Colonic mucosa (tissue), 4 donors: ENCODE data around the gene ISM1. TPM values are rescaled to one million over a fixed set of nuclear protein-coding genes. Genes with fewer than 3 reads are reported as not detected.

Experiments used
- DNase-seq: peaks from one replicate; pipeline ENCODE4 v3.0.0-alpha.2; 2020
- H3K27ac ChIP-seq: fragments of 200-600 bp; one replicate; pipeline ENCODE4 v1.8.0; 2021
- H3K27me3 ChIP-seq: fragments of 200-600 bp; one replicate; pipeline ENCODE4 v1.8.0; 2021
- H3K36me3 ChIP-seq: fragments of 200-600 bp; one replicate; pipeline ENCODE4 v1.8.0; 2021
- H3K4me1 ChIP-seq: fragments of 200-600 bp; one replicate; pipeline ENCODE4 v1.8.0; 2021; ENCODE audit warnings: mild to moderate bottlenecking
- H3K4me3 ChIP-seq: fragments of 200-600 bp; one replicate; pipeline ENCODE4 v1.8.0; 2021
- H3K9ac ChIP-seq, 2 donors: one replicate each; pipeline ENCODE4 v1.7.0; 2013; ENCODE audit warnings: control low read depth in 2 of 2, low read depth in 2 of 2, low read length in 2 of 2
- H3K9me3 ChIP-seq: fragments of 200-600 bp; one replicate; pipeline ENCODE4 v1.8.0; 2021
- intact Hi-C: fragments of 100-400 bp; cut with DNase I; formaldehyde crosslinking; loops from one replicate; pipeline ENCODE4 v1.14.1; 2022
- total RNA-seq, 2 donors: library from RNA; stranded (reverse); fragmentation: NEBNext Ultra II Directional in 1 of 2; extraction: Animal tissue kit (Norgen Biotek cat#: 25700) in 1 of 2; gene quantifications; one replicate each; pipeline ENCODE4 v1.2.1, GENCODE V29; 2021
- TF ChIP-seq, protein P1 (sequence below): fragments of 200-600 bp; IDR thresholded peaks from one replicate; pipeline ENCODE4 v1.8.0; 2022; ENCODE audit warnings: antibody characterized with exemption, mild to moderate bottlenecking
- donor health status: healthy.
- donor health status: DM: no; HTN: no; CAD: no.
- donor health status: DM: no; HTN: no; CAD: no.

Gene ISM1
- total RNA-seq, 2 donors from 2014 or later = 0.42 TPM; not detected in 1

- H3K4me1 ChIP-seq = no peaks in the 10 kb centered on the region
- no peak overlapping the region for H3K9ac ChIP-seq
- H3K4me3 ChIP-seq = no peak overlapping the region
- H3K36me3 ChIP-seq = no peaks in the 10 kb centered on the region
- TF ChIP-seq, protein P1, sequence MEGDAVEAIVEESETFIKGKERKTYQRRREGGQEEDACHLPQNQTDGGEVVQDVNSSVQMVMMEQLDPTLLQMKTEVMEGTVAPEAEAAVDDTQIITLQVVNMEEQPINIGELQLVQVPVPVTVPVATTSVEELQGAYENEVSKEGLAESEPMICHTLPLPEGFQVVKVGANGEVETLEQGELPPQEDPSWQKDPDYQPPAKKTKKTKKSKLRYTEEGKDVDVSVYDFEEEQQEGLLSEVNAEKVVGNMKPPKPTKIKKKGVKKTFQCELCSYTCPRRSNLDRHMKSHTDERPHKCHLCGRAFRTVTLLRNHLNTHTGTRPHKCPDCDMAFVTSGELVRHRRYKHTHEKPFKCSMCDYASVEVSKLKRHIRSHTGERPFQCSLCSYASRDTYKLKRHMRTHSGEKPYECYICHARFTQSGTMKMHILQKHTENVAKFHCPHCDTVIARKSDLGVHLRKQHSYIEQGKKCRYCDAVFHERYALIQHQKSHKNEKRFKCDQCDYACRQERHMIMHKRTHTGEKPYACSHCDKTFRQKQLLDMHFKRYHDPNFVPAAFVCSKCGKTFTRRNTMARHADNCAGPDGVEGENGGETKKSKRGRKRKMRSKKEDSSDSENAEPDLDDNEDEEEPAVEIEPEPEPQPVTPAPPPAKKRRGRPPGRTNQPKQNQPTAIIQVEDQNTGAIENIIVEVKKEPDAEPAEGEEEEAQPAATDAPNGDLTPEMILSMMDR = no peak
- no peaks in the 10 kb centered on the region for H3K27me3 ChIP-seq
- H3K9me3 ChIP-seq = no peaks in the 10 kb centered on the region
- DNase-seq = no peak
- H3K27ac ChIP-seq = no peak overlapping the region
- intact Hi-C loops = no loop called here
These were observed 29.2 kb downstream of the ISM1 start for GRCh38 chr20:13250251-13250650.

DNA sequence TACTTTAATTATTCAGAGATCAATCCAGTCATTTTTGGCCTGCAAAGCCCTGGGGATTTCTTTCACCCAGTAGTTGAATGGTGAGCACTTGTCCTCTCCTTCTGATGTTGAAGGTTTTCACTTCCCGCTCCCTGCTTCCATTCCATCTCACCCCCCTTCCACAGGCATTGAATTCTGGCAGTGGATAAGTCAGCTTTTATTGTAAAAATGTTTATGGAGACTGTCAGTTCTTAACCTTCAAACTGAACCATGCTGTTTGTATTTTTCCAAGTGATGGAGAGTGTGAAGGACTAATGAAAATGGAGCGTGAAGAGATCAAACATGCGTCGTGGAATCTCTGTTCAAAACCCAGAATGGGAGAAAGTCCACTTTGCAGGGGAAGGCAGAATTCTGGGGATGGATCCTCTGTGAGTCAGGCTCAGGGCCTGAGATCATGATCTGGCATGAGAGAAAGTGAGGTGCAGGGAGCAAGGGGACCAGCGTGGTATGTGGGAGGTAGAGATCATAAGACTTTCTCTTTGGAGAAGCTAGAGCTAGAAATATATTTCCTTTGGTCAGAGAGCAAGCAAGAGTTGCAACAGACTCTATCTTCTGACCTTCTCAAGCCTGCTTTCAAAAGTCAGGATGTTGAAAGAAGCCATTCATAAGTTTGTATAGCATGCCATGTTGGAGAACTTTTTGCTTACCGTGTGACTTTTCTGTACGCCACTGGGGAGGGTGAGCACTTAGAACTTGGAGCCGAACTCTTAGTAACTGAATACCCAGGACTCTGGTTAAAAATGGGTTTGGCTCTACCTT lies 30.2 kb downstream of the ISM1 start:
- Histone ChIP-seq H3K4me3 (no peak overlapping the region), H3K27ac (no peak overlapping the region), H3K4me1 (no peaks in the 10 kb centered on the region), H3K9ac (no peak overlapping the region), H3K27me3 (no peaks in the 10 kb centered on the region), H3K9me3 (no peaks in the 10 kb centered on the region), H3K36me3 (no peaks in the 10 kb centered on the region)
- intact Hi-C loops = no loop called here
- TF ChIP-seq, protein P1 = no peak
- DNase-seq = no peak

DNA sequence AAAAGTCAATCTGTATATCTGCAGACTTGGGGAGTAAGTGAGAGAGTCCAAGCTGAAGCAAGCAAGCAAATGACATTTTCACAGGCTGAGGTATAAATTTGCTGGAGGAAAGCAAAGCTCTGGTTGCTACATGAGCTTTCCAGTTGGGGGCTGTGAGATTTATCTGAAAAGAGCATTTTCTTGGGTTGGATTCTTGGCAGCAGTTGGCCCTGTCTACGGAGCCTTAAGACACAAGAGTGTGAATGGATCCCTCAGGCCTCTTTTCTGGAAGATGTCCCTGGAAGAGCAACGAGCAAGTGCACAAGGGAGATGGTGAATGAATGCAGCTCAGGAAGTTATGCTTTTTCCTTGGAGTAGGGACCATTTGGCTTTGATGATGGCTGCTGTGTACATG lies 30.8 kb downstream of the ISM1 start:
- no peaks in the 10 kb centered on the region for H3K27me3 ChIP-seq
- DNase-seq = no peak
- H3K4me1 ChIP-seq = no peaks in the 10 kb centered on the region
- intact Hi-C loops = no loop called here
- no peaks in the 10 kb centered on the region for H3K9me3 ChIP-seq
- TF ChIP-seq, protein P1 = no peak
- H3K9ac ChIP-seq = no peak overlapping the region
- H3K27ac ChIP-seq = no peak overlapping the region
- no peak overlapping the region for H3K4me3 ChIP-seq
- H3K36me3 ChIP-seq = no peaks in the 10 kb centered on the region

- Histone ChIP-seq H3K4me1 (no peaks in the 10 kb centered on the region), H3K9ac (no peak overlapping the region), H3K27ac (no peak overlapping the region), H3K9me3 (no peaks in the 10 kb centered on the region), H3K36me3 (no peaks in the 10 kb centered on the region), H3K4me3 (no peak overlapping the region), H3K27me3 (no peaks in the 10 kb centered on the region)
- DNase-seq = no peak
- TF ChIP-seq, protein P1 = no peak
- intact Hi-C loops = no loop called here
These were observed 34.3 kb downstream of the ISM1 start for GRCh38 chr20:13255356-13255755.

GRCh38 chr20:13256606-13257005 lies 35.5 kb downstream of the ISM1 start:
- H3K4me1 ChIP-seq = no peaks in the 10 kb centered on the region
- intact Hi-C loops = no loop called here
- H3K27ac ChIP-seq = no peak overlapping the region
- H3K4me3 ChIP-seq = no peak overlapping the region
- DNase-seq = no peak
- H3K27me3 ChIP-seq = no peaks in the 10 kb centered on the region
- no peaks in the 10 kb centered on the region for H3K9me3 ChIP-seq
- TF ChIP-seq, protein P1 = no peak
- H3K9ac ChIP-seq = no peak overlapping the region
- H3K36me3 ChIP-seq = no peaks in the 10 kb centered on the region
